BLaER1 treated with 17β-estradiol and CSF1 and Interleukin-3, amounts not matched to agents 10 nM and 100 nM (cell line): ENCODE data around the gene ADGRV1.
"Not testable (repeated sequence)": the region's sequence is repeated elsewhere in the genome, so short reads cannot be mapped to it uniquely, and the experiment has no call there.

ENCODE experiments used
- H3K27ac ChIP-seq, 11 experiments: shearing (Covaris generic); formaldehyde crosslinking; 2 replicates each; pipeline ENCODE4 v1.8.1; 2022
- H3K27me3 ChIP-seq, 11 experiments: shearing (Covaris generic); formaldehyde crosslinking; 2 replicates each; pipeline ENCODE4 v1.8.1; 2022
- H3K36me3 ChIP-seq, 11 experiments: shearing (Covaris generic); formaldehyde crosslinking; 2 replicates each; pipeline ENCODE4 v1.8.1; 2022
- H3K4me1 ChIP-seq, 10 experiments: shearing (Covaris generic); formaldehyde crosslinking; 2 replicates each; pipeline ENCODE4 v1.8.1; 2022
- H3K4me2 ChIP-seq, 11 experiments: shearing (Covaris generic); formaldehyde crosslinking; 2 replicates each; pipeline ENCODE4 v1.8.1; 2022
- H3K4me3 ChIP-seq, 10 experiments: shearing (Covaris generic); formaldehyde crosslinking; 2 replicates each; pipeline ENCODE4 v1.8.1; 2022
- H3K9ac ChIP-seq, 11 experiments: shearing (Covaris generic); formaldehyde crosslinking; 2 replicates each; pipeline ENCODE4 v1.8.1; 2022
- H3K9me3 ChIP-seq, 11 experiments: shearing (Covaris generic); formaldehyde crosslinking; replicated peaks in 1 of 11; 2 replicates each; pipeline ENCODE4 v1.8.1; 2022
- H4K20me1 ChIP-seq, 11 experiments: shearing (Covaris generic); formaldehyde crosslinking; 2 replicates each; pipeline ENCODE4 v1.8.1; 2022
- Cebpa-rat ChIP-seq, 11 experiments: shearing (Covaris generic); IDR thresholded peaks; 2 replicates each; pipeline ENCODE4 v1.8.1; 2022

ADGRV1 gene

GRCh38 chr5:90598293-90598692, 39.7 kb downstream of the ADGRV1 start:
- H3K4me1 ChIP-seq, result peaks cover 0 to 3% (median 0%) of the 10 kb centered on the region in 10 experiments; a peak in 2 of 20 replicates
- H3K36me3 ChIP-seq, result no peaks in the 10 kb centered on the region
- H4K20me1 ChIP-seq, result no peaks in the 10 kb centered on the region
- H3K27ac ChIP-seq, result no peak overlapping the region
- TF ChIP-seq Cebpa-rat (IDR thresholded peaks at IDR 0.05), result no peak
- H3K9ac ChIP-seq, result no peak overlapping the region
- H3K4me3 ChIP-seq, result no peak overlapping the region
- peaks cover 0 to 21% (median 12%) of the 10 kb centered on the region in 11 experiments; a peak in 15 of 22 replicates for H3K9me3 ChIP-seq
- no peaks in the 10 kb centered on the region for H3K27me3 ChIP-seq
- 0 out of 22 replicates have a peak overlapping the region, but pooled peaks of 1 of the 11 experiments have one; percentile 15 for H3K4me2 ChIP-seq

- not testable (repeated sequence) for H3K9ac ChIP-seq, H3K4me2 ChIP-seq, H4K20me1 ChIP-seq, H3K36me3 ChIP-seq, H3K4me3 ChIP-seq, H3K27ac ChIP-seq, H3K27me3 ChIP-seq
- peaks cover 0 to 16% (median 2%) of the 10 kb centered on the region in 10 experiments; a peak in 7 of 20 replicates for H3K4me1 ChIP-seq
- peaks cover 0 to 21% (median 12%) of the 10 kb centered on the region in 11 experiments; a peak in 15 of 22 replicates for H3K9me3 ChIP-seq
Measured at GRCh38 chr5:90600307-90600706, 41.7 kb downstream of the ADGRV1 start.

DNA sequence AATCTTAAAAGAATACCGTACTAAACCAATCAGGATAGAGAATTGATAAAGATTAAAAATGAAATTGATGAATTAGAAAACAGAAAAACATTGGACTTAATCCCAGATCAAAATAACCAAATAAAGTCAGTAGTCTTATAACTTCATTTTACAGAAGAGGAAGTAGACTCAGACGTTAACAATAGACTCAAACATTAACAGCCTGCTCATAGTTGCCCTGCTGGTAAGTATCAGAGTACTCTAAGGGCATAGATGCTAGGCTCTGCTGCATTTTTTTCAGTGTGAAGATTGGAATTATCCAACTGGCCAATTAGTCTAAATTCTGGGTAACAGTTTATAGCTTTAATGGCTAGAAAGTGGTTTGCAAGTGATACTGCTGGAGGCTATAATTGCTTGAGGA, 42.9 kb downstream of the ADGRV1 start:
- H3K9me3 ChIP-seq, result peaks cover 0 to 10% (median 3%) of the 10 kb centered on the region in 11 experiments; a peak in 9 of 22 replicates
- no peak overlapping the region for H3K27ac ChIP-seq
- no peaks in the 10 kb centered on the region for H3K36me3 ChIP-seq
- H3K4me1 ChIP-seq, result peaks cover 0 to 16% (median 2%) of the 10 kb centered on the region in 10 experiments; a peak in 7 of 20 replicates
- H3K9ac ChIP-seq, result no peak overlapping the region
- no peaks in the 10 kb centered on the region for H3K27me3 ChIP-seq
- no peaks in the 10 kb centered on the region for H4K20me1 ChIP-seq
- TF ChIP-seq Cebpa-rat (IDR thresholded peaks at IDR 0.05), result no peak
- no peak overlapping the region for H3K4me3 ChIP-seq
- H3K4me2 ChIP-seq, result no peak overlapping the region

- Histone ChIP-seq H3K4me2 (no peak overlapping the region), H3K4me1 (peaks cover 0 to 16% (median 2%) of the 10 kb centered on the region in 10 experiments; a peak in 7 of 20 replicates), H3K36me3 (no peaks in the 10 kb centered on the region), H3K9me3 (no peaks in the 10 kb centered on the region), H3K4me3 (no peak overlapping the region), H3K27ac (no peak overlapping the region), H3K27me3 (no peaks in the 10 kb centered on the region), H3K9ac (no peak overlapping the region), H4K20me1 (no peaks in the 10 kb centered on the region)
- no peak for TF ChIP-seq Cebpa-rat (IDR thresholded peaks at IDR 0.05)
Measured at GRCh38 chr5:90602681-90603080, 44.1 kb downstream of the ADGRV1 start.

DNA sequence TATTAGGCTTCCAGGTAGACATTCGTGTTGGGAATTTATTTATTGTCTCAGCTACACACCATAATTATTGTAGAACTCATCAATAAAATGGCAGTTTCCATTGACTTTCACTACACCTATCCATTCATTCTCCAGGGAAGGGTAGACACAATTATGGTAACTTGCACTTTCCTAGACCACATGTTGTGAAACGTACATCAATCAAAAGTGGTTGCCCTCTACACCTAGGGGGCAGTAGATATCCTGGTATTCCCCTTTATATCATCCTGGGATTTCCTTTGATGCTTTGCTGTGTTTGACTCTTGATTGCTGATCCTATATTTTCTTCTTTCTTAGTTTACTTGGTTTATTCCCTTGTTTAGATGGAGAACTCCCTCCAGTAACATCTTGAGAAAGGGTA, 47.9 kb downstream of the ADGRV1 start:
- Histone ChIP-seq H3K27ac (no peak overlapping the region), H3K9me3 (no peaks in the 10 kb centered on the region), H3K4me2 (no peak overlapping the region), H3K4me1 (peaks cover 0 to 16% (median 2%) of the 10 kb centered on the region in 10 experiments; a peak in 7 of 20 replicates), H3K4me3 (no peak overlapping the region), H3K36me3 (no peaks in the 10 kb centered on the region), H4K20me1 (no peaks in the 10 kb centered on the region), H3K9ac (no peak overlapping the region), H3K27me3 (no peaks in the 10 kb centered on the region)
- TF ChIP-seq Cebpa-rat (IDR thresholded peaks at IDR 0.05), result no peak

DNA sequence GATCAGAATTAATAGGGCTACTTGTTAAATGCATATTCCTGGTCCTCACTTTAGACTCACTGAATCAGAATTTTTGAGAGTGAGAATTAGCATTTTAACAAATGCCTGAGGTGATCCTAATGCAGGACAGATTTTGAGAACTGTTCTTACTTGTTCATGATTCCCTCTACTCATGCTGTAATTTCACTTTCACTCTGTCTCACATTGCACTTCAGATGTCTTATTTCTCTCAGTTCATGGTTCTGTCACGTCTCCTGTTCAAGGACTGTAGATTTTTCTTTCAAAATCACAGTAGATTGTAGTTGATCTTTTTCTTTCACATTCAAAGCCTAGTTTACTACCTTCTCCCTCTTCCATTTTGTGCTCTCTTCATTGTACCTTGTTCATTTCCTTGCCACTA, 54.3 kb downstream of the ADGRV1 start:
- H3K27ac ChIP-seq, result no peak overlapping the region
- H3K27me3 ChIP-seq, result no peaks in the 10 kb centered on the region
- no peak overlapping the region for H3K4me3 ChIP-seq
- no peaks in the 10 kb centered on the region for H3K36me3 ChIP-seq
- no peaks in the 10 kb centered on the region for H3K9me3 ChIP-seq
- H3K4me2 ChIP-seq, result peak overlapping the region in 5 of 11 experiments; percentile 2 to 47 (median 24); a peak in 7 of 22 replicates
- no peaks in the 10 kb centered on the region for H4K20me1 ChIP-seq
- peaks cover 0 to 20% (median 5%) of the 10 kb centered on the region in 10 experiments; a peak in 9 of 20 replicates for H3K4me1 ChIP-seq
- no peak for TF ChIP-seq Cebpa-rat (IDR thresholded peaks at IDR 0.05)
- no peak overlapping the region for H3K9ac ChIP-seq

- no peak overlapping the region for H3K4me3 ChIP-seq
- H3K4me2 ChIP-seq, result peak overlapping the region in 5 of 11 experiments; percentile 2 to 47 (median 24); a peak in 7 of 22 replicates
- no peak overlapping the region for H3K27ac ChIP-seq
- H3K9me3 ChIP-seq, result no peaks in the 10 kb centered on the region
- H3K36me3 ChIP-seq, result no peaks in the 10 kb centered on the region
- no peak overlapping the region for H3K9ac ChIP-seq
- H3K4me1 ChIP-seq, result peaks cover 0 to 20% (median 5%) of the 10 kb centered on the region in 10 experiments; a peak in 9 of 20 replicates
- TF ChIP-seq Cebpa-rat (IDR thresholded peaks at IDR 0.05), result no peak
- H4K20me1 ChIP-seq, result no peaks in the 10 kb centered on the region
- H3K27me3 ChIP-seq, result no peaks in the 10 kb centered on the region
Measured at GRCh38 chr5:90613459-90613858, 54.9 kb downstream of the ADGRV1 start.

DNA sequence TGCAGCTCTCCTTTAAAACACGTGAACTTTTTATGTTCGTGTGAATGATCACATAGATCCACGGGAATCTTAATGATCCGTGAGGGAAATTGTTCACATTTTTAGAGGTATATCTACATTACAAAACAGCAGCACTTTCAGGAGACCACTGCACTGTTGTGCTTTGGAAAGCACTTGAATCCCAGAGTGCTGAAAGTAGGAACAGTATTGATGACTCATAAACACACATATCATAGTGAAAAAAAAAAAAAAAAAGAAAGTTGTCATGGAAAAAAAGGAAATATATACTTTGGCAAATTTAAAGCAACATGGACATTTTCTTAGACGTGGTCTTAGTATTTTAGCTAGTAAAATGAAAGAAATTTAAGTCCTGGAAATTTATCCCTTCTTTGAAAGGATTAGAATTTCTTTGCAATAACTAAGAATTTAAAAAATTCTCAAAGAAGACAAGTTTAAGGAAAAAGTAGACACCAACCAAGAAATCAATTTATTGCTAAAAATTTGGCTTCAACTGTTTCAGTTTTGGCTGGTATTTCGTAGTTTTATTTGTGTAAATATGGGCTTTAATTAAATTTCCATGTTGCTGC, 55.4 kb downstream of the ADGRV1 start:
- no peak for TF ChIP-seq Cebpa-rat (IDR thresholded peaks at IDR 0.05)
- Histone ChIP-seq H3K4me3 (no peak overlapping the region), H3K4me2 (peak overlapping the region in 4 of 11 experiments; percentile 2 to 36 (median 24); a peak in 4 of 22 replicates), H3K4me1 (peaks cover 0 to 20% (median 5%) of the 10 kb centered on the region in 10 experiments; a peak in 9 of 20 replicates), H3K9me3 (no peaks in the 10 kb centered on the region), H4K20me1 (no peaks in the 10 kb centered on the region), H3K27me3 (no peaks in the 10 kb centered on the region), H3K27ac (no peak overlapping the region), H3K9ac (no peak overlapping the region), H3K36me3 (no peaks in the 10 kb centered on the region)

GRCh38 chr5:90615355-90615754, 56.8 kb downstream of the ADGRV1 start:
- TF ChIP-seq Cebpa-rat (IDR thresholded peaks at IDR 0.05), result no peak
- no peaks in the 10 kb centered on the region for H3K9me3 ChIP-seq
- H3K9ac ChIP-seq, result no peak overlapping the region
- no peaks in the 10 kb centered on the region for H3K36me3 ChIP-seq
- no peak overlapping the region for H3K4me2 ChIP-seq
- peaks cover 0 to 20% (median 5%) of the 10 kb centered on the region in 10 experiments; a peak in 9 of 20 replicates for H3K4me1 ChIP-seq
- H4K20me1 ChIP-seq, result no peaks in the 10 kb centered on the region
- no peak overlapping the region for H3K4me3 ChIP-seq
- H3K27ac ChIP-seq, result no peak overlapping the region
- no peaks in the 10 kb centered on the region for H3K27me3 ChIP-seq

DNA sequence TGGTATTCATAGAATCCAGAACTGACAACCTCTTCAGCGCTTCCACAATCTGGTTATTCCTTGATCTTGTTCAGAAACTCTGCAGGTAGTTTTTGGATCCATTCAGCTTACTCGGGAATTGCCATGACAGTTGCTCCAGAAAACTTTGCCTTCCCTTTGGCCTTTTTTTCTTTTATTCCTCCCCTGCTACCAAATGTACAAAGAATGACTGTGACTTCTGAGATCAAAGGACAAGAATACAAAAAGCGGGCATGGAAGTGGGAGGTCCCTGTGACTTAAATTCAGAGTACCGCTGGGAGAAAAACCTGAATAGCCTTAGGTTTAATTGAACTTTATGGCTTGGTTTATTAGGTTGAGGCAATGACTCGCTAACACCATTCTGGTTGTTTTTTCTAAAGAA, 59.5 kb downstream of the ADGRV1 start:
- no peaks in the 10 kb centered on the region for H4K20me1 ChIP-seq
- H3K9ac ChIP-seq, result no peak overlapping the region
- TF ChIP-seq Cebpa-rat (IDR thresholded peaks at IDR 0.05), result no peak
- no peak overlapping the region for H3K27ac ChIP-seq
- peaks cover 0 to 17% (median 2%) of the 10 kb centered on the region in 10 experiments; a peak in 9 of 20 replicates for H3K4me1 ChIP-seq
- 0 out of 22 replicates have a peak, but pooled peaks cover 0 to 4% (median 0%) of the 10 kb centered on the region in 11 experiments for H3K9me3 ChIP-seq
- H3K4me3 ChIP-seq, result no peak overlapping the region
- H3K4me2 ChIP-seq, result no peak overlapping the region
- H3K27me3 ChIP-seq, result no peaks in the 10 kb centered on the region
- no peaks in the 10 kb centered on the region for H3K36me3 ChIP-seq

DNA sequence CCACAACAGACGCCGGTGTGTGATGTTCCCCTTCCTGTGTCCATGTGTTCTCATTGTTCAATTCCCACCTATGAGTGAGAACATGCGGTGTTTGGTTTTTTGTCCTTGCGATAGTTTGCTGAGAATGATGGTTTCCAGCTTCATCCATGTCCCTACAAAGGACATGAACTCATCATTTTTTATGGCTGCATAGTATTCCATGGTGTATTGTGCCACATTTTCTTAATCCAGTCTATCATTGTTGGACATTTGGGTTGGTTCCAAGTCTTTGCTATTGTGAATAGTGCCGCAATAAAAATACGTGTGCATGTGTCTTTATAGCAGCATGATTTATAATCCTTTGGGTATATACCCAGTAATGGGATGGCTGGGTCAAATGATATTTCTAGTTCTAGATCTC, 61.2 kb downstream of the ADGRV1 start:
- H3K4me1 ChIP-seq, H3K36me3 ChIP-seq: not testable (repeated sequence)

More for the DNA sequence above, 61.2 kb downstream of the ADGRV1 start:
- H4K20me1 ChIP-seq, H3K9me3 ChIP-seq, H3K27me3 ChIP-seq, H3K4me2 ChIP-seq, H3K4me3 ChIP-seq, H3K9ac ChIP-seq, H3K27ac ChIP-seq: not testable (repeated sequence)
